AG04449 (cell line): ENCODE measurements around the gene C20orf204.

ENCODE experiments used
- CTCF ChIA-PET: fragments of 350-600 bp; formaldehyde crosslinking; extraction: SDS; loops from one replicate; lab custom pipeline; 2021; ENCODE audit warnings: antibody characterized with exemption; lab: Yijun Ruan, JAX
- POLR2A ChIA-PET: fragments of 400-600, 350-600 bp; formaldehyde crosslinking; extraction: SDS; loops from one replicate; lab custom pipeline; 2020; ENCODE audit warnings: antibody characterized with exemption, inconsistent platforms; lab: Yijun Ruan, JAX
- DNase-seq: peaks from one replicate; pipeline ENCODE4 v3.0.0-alpha.2; 2010; ENCODE audit warnings: low read depth, low spot score
- H3K4me3 ChIP-seq: 2 replicates; pipeline ENCODE4 v1.5.1; 2011; ENCODE audit warnings: low read depth, mild to moderate bottlenecking, control low read depth, low read length
- TF ChIP-seq, protein P1 (sequence below): IDR thresholded peaks from one replicate; pipeline ENCODE4 v1.5.1; 2011; ENCODE audit warnings: mild to moderate bottlenecking, moderate library complexity, low read length, control low read depth, inconsistent platforms; ENCODE audit not compliant: insufficient read depth; ENCODE audit errors: missing control alignments

Gene C20orf204

DNA sequence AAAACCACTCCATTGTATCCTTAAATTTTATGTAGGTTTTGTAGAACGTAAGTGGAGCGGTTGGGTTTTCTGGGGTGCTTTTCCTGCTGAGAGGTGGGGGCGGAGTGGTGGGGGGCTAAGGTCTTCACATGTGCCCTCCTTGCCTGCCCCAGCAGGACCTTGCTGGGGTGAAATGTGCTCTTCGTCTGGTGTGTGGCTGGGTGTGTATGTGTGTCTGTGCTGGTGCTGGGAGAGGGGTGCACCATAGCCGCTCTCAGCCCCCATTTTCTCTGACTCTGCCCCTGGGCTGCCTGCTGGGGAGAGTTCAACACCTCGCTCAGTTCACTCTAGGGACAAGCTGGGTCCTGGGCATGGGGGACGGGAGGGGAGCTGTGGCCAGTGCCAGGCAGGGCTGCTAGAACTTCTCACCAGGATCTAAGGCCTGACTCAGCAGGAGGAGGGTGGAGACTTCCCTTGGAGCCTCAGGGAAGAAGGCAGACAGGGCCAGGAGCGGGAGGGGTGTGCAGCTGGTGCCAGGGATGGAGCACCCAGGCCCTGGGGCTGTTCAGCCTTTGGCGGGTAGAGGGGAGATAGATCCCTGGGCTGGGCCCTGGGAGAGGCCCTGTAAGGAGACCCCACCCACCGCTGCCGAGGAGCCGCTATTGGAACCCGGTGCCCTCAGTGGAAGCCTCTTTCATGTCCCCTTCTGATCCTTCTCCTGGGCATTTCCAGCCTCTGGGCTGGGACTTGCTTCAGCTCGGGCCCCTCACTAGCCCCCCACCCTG lies 8.7 kb downstream of the C20orf204 start:
- DNase-seq = no peak
- POLR2A ChIA-PET = no interaction called here
- TF ChIP-seq, protein P1, sequence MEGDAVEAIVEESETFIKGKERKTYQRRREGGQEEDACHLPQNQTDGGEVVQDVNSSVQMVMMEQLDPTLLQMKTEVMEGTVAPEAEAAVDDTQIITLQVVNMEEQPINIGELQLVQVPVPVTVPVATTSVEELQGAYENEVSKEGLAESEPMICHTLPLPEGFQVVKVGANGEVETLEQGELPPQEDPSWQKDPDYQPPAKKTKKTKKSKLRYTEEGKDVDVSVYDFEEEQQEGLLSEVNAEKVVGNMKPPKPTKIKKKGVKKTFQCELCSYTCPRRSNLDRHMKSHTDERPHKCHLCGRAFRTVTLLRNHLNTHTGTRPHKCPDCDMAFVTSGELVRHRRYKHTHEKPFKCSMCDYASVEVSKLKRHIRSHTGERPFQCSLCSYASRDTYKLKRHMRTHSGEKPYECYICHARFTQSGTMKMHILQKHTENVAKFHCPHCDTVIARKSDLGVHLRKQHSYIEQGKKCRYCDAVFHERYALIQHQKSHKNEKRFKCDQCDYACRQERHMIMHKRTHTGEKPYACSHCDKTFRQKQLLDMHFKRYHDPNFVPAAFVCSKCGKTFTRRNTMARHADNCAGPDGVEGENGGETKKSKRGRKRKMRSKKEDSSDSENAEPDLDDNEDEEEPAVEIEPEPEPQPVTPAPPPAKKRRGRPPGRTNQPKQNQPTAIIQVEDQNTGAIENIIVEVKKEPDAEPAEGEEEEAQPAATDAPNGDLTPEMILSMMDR = no peak
- no peak overlapping the region for H3K4me3 ChIP-seq
- CTCF ChIA-PET = interaction anchor here (0.8 to 2.6 kb wide), 5 partner anchors 8 to 77 kb away, joined by 3 to 11 read pairs (median 6); no protein-coding TSS in a partner anchor

DNA sequence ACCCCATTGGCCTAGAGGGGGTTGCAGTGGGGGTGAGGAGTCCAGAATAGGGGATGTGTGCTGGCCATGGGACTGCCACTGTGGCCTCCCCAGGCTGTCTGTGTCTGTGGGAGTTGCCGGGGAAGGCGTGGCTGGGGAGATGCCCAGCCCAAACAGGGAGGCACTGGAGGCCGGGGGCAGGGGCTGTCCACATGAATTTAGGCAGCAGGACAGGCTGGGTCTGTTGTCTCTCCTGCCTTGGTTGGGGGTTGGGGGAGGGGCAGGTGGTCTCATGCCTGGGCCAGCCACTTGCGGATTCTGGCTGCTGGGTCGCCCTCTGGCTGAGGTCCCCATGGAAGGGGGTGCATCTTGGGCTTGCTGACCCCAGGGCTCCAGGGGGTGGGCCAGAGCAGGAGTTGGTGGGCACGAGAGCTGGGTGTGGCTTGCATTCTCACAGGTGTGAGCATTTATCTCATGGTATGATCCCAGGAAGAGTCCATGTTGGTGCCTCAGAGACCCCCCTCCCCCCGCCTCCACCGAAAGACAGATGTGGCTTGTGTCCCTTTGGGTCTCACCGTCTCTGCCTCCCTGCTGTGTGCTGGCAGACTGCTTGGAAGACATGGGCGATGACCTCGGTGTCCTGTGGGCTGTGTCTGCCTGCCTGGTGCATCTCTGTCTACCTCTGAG lies 9.5 kb downstream of the C20orf204 start:
- ChIA-PET CTCF (interaction anchor here (0.8 to 2.6 kb wide), 4 partner anchors 9 to 76 kb away, joined by 3 to 11 read pairs (median 7); no protein-coding TSS in a partner anchor), POLR2A (no interaction called here)
- TF ChIP-seq, protein P1 = no peak
- no peak overlapping the region for H3K4me3 ChIP-seq
- DNase-seq = no peak

DNA sequence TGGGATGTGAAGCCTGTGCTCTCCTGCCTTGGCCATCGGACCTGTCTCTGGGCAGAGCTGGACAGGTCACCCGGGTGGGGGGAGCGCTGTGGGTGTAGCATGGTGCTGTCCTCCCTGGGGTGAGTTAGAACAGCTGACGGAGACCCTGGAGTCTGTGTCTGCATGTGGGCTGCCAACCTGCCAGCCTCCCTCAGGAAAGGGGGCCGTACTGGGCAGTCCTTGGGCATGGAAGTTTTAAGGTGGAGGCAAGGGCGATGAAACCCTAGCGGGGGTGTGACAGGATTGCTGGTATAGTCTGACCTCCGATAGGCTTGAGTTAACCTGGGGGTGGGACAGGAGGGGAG lies 11.0 kb downstream of the C20orf204 start:
- H3K4me3 ChIP-seq = no peak overlapping the region
- ChIA-PET POLR2A (no interaction called here), CTCF (interaction anchor here (0.9 to 1.3 kb wide), 2 partner anchors 9 to 11 kb away, joined by 3 to 4 read pairs; no protein-coding TSS in a partner anchor)
- DNase-seq = no peak
- TF ChIP-seq, protein P1 = no peak

DNA sequence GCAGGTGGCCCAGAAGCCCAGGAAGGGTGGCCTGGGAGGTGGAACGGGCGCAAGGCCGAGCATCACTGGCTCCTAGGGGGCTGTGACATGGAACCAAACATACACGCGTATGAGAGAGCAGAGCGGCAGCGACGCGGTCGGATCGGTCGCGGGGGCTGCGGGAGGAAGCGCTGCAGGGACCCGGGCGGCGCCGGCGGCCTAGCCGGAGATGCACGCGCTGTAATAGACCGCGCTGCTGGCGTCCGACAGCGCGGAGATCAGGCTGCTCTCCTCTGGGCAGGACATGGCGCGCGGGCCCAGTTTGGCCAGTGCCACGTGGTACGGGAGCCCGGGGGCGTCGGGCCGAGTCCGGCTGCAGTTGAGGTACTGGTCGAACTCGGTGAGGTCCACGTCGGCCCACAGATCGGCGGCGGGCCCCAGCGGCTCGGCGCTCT lies 12.0 kb downstream of the C20orf204 start:
- POLR2A ChIA-PET = no interaction called here
- DNase-seq = no peak
- no peak overlapping the region for H3K4me3 ChIP-seq
- TF ChIP-seq, protein P1 = no peak
- CTCF ChIA-PET = interaction anchor here (1.3 kb wide), 1 partner anchor 10 kb away, joined by 4 read pairs; no protein-coding TSS in a partner anchor

DNA sequence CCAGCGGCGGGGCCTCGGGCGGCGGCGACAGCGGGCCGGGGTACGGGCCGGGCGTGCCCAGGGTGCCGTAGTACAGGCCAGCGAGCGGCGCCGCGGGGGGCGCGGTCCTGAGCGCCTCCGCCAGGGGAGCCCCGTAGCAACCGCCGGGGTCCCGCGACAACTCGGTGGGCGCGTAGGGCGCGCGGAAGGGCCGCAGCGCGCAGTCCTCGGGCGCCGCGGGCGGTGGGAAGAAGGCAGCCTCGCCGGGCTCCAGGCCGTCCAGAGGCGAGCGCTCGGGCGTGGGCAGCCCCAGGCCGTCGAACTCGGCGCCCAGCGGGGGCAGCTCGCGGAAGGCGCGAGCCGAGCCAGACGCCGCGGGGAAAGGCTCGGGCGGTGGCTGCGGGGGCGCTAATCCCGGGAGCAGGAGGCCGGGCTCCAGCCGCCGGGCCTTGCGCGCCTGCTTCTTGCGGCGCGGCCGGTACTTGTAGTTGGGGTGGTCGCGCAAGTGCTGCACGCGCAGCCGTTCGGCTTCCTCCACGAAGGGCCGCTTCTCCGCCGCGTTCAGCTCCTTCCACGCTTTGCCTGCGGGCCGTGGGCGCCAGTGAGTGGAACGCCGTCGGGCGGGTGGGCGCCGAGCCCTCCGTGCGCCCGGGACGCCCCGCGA lies 12.5 kb downstream of the C20orf204 start:
- ChIA-PET POLR2A (no interaction called here), CTCF (interaction anchor here (1.4 kb wide), 1 partner anchor 73 kb away, joined by 3 read pairs; no protein-coding TSS in a partner anchor)
- H3K4me3 ChIP-seq = no peak overlapping the region
- TF ChIP-seq, protein P1 = no peak
- no peak for DNase-seq
